Measurements from ENCODE around the gene ALLC.

The ALLC gene

DNA sequence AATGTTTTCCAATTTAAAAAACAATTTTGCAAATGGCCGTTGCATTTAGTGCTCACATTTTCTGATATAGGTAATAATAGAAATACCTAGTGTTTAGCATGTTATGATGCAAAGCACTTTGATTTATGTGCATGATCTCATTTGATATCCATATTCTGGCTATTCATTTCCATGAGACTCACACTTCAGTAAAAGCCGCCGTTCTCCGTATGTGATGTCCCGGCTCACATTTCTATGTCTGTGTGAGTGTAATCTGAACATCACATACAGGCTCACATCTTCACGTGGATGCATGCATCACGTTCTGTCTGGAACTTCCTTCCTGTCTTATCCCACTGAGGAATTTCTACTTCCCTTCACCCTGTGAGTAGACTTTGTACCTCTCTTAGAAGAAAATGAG, 91.2 kb downstream of the ALLC start:
- no peak overlapping the region for H3K4me3 ChIP-seq (ENCODE audit: low read length)
- no peaks in the 10 kb centered on the region for H3K9me2 ChIP-seq (replicated peaks; ENCODE audit: control insufficient read depth, low read length)
- no peaks in the 10 kb centered on the region for H3F3A ChIP-seq (ENCODE audit: control insufficient read depth, insufficient read depth)
- no peaks in the 10 kb centered on the region for H3K4me1 ChIP-seq (ENCODE audit: control insufficient read depth, low read length)
- no peak overlapping the region for H3K27ac ChIP-seq (ENCODE audit: low read depth, low read length)
- no peaks in the 10 kb centered on the region for H4K20me1 ChIP-seq (ENCODE audit: control insufficient read depth, insufficient read depth, low read depth, low read length)
- no peaks in the 10 kb centered on the region for H3K27me3 ChIP-seq (ENCODE audit: control insufficient read depth, low read length)
- H3K36me3 ChIP-seq (ENCODE audit: control insufficient read depth, low read length): no peaks in the 10 kb centered on the region
- H3K4me2 ChIP-seq (ENCODE audit: low read length): no peak overlapping the region
- no peak for TF ChIP-seq EZH2phosphoT487 (IDR thresholded peaks at IDR 0.05; ENCODE audit: borderline replicate concordance, low read length)
- TF ChIP-seq, protein P1, sequence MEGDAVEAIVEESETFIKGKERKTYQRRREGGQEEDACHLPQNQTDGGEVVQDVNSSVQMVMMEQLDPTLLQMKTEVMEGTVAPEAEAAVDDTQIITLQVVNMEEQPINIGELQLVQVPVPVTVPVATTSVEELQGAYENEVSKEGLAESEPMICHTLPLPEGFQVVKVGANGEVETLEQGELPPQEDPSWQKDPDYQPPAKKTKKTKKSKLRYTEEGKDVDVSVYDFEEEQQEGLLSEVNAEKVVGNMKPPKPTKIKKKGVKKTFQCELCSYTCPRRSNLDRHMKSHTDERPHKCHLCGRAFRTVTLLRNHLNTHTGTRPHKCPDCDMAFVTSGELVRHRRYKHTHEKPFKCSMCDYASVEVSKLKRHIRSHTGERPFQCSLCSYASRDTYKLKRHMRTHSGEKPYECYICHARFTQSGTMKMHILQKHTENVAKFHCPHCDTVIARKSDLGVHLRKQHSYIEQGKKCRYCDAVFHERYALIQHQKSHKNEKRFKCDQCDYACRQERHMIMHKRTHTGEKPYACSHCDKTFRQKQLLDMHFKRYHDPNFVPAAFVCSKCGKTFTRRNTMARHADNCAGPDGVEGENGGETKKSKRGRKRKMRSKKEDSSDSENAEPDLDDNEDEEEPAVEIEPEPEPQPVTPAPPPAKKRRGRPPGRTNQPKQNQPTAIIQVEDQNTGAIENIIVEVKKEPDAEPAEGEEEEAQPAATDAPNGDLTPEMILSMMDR (IDR thresholded peaks at IDR 0.05; ENCODE audit: low read depth, low read length, poor library complexity, severe bottlenecking): no peak
- no peaks in the 10 kb centered on the region for H3K9me3 ChIP-seq (ENCODE audit: control insufficient read depth, insufficient read depth, low read length)
- no peaks in the 10 kb centered on the region for H3K79me2 ChIP-seq (ENCODE audit: control insufficient read depth, low read length)

DNA sequence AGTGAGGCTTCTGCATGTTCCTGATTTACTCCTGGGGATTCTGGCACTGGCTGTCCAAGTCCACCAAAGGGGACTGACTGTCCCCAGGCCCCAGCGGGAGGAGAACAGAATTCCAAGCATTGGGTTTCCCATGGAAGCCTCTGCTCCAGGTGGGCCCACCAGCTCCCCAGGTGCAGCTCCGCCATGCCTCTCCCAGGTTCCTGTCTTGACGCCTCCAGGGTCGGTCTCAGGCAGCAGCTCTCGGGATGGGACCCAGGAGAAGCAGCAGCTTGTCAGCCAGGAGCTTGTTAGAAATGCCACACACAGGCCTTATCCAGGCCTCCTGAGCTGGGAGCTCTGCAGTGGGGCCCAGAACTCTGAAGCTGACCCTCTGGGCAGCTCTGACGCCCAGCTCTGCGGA, 93.3 kb downstream of the ALLC start:
- Histone ChIP-seq H3K79me2 (ENCODE audit: control insufficient read depth, low read length) (no peaks in the 10 kb centered on the region), H3K27ac (ENCODE audit: low read depth, low read length) (no peak overlapping the region), H4K20me1 (ENCODE audit: control insufficient read depth, insufficient read depth, low read depth, low read length) (no peaks in the 10 kb centered on the region), H3F3A (ENCODE audit: control insufficient read depth, insufficient read depth) (no peaks in the 10 kb centered on the region), H3K36me3 (ENCODE audit: control insufficient read depth, low read length) (no peaks in the 10 kb centered on the region), H3K9me3 (ENCODE audit: control insufficient read depth, insufficient read depth, low read length) (peaks cover 11% of the 10 kb centered on the region; the same call in 1 of the 2 replicates), H3K4me1 (ENCODE audit: control insufficient read depth, low read length) (no peaks in the 10 kb centered on the region), H3K9me2 (replicated peaks; ENCODE audit: control insufficient read depth, low read length) (no peaks in the 10 kb centered on the region), H3K4me3 (ENCODE audit: low read length) (no peak overlapping the region), H3K4me2 (ENCODE audit: low read length) (no peak overlapping the region), H3K27me3 (ENCODE audit: control insufficient read depth, low read length) (no peaks in the 10 kb centered on the region)
- no peak for TF ChIP-seq EZH2phosphoT487 (IDR thresholded peaks at IDR 0.05; ENCODE audit: borderline replicate concordance, low read length)
- TF ChIP-seq, protein P1 (IDR thresholded peaks at IDR 0.05; ENCODE audit: low read depth, low read length, poor library complexity, severe bottlenecking): no peak

DNA sequence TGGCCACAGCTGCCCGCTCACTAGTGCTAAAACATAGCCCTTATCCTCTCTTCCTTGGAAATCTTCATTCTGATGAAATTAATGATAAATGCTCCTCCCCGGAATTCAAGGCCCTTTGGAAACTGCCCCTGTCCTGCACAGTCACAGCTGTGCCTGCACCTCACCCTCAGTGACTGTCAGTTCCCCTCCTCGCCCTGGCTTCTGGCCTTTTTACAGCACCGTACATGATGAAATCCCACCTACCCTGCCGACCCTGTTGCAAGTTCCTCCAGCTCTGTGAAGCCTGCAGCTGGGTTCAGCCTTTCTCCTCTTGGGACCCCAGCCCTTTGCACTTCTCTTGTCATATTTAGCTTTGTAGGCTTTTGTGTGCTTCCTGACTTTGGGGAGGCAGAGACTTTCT, 93.8 kb downstream of the ALLC start:
- H3K9me2 ChIP-seq (replicated peaks; ENCODE audit: control insufficient read depth, low read length): no peaks in the 10 kb centered on the region
- no peaks in the 10 kb centered on the region for H3K27me3 ChIP-seq (ENCODE audit: control insufficient read depth, low read length)
- no peak overlapping the region for H3K27ac ChIP-seq (ENCODE audit: low read depth, low read length)
- TF ChIP-seq EZH2phosphoT487 (IDR thresholded peaks at IDR 0.05; ENCODE audit: borderline replicate concordance, low read length): no peak
- TF ChIP-seq, protein P1 (IDR thresholded peaks at IDR 0.05; ENCODE audit: low read depth, low read length, poor library complexity, severe bottlenecking): no peak
- no peaks in the 10 kb centered on the region for H4K20me1 ChIP-seq (ENCODE audit: control insufficient read depth, insufficient read depth, low read depth, low read length)
- H3K9me3 ChIP-seq (ENCODE audit: control insufficient read depth, insufficient read depth, low read length): peaks cover 11% of the 10 kb centered on the region; the same call in 1 of the 2 replicates
- H3K4me2 ChIP-seq (ENCODE audit: low read length): no peak overlapping the region
- H3F3A ChIP-seq (ENCODE audit: control insufficient read depth, insufficient read depth): no peaks in the 10 kb centered on the region
- H3K4me3 ChIP-seq (ENCODE audit: low read length): no peak overlapping the region
- no peaks in the 10 kb centered on the region for H3K36me3 ChIP-seq (ENCODE audit: control insufficient read depth, low read length)
- H3K4me1 ChIP-seq (ENCODE audit: control insufficient read depth, low read length): no peaks in the 10 kb centered on the region
- H3K79me2 ChIP-seq (ENCODE audit: control insufficient read depth, low read length): no peaks in the 10 kb centered on the region
